Mucosa of descending colon (tissue), 3 donors: ENCODE results near the gene LTC4S. TPM values are rescaled to one million over a fixed set of nuclear protein-coding genes. Genes with fewer than 3 reads are reported as not detected.

Experiments used
- ATAC-seq: fragments of 200-7000 bp; cut with Tn5 transposase; one replicate; pipeline ENCODE4 v1.9.1; 2020; ENCODE audit warnings: mild to moderate bottlenecking, moderate library complexity
- DNase-seq, 3 donors: peaks; one replicate each; pipeline ENCODE4 v3.0.0-alpha.2; 2020
- H3K36me3 ChIP-seq: fragments of 200-600 bp; one replicate; pipeline ENCODE4 v1.8.0; 2021; ENCODE audit warnings: low read depth, mild to moderate bottlenecking
- H3K4me1 ChIP-seq: fragments of 200-600 bp; one replicate; pipeline ENCODE4 v1.8.0; 2021; ENCODE audit warnings: low read depth, mild to moderate bottlenecking
- H3K4me3 ChIP-seq: fragments of 200-600 bp; one replicate; pipeline ENCODE4 v1.8.0; 2021; ENCODE audit warnings: mild to moderate bottlenecking
- H3K9me3 ChIP-seq: fragments of 200-600 bp; one replicate; pipeline ENCODE4 v1.8.0; 2021; ENCODE audit warnings: mild to moderate bottlenecking
- intact Hi-C, 2 donors: fragments of 100-400 bp; cut with DNase I in 1 of 2; cut with micrococcal nuclease in 1 of 2; formaldehyde crosslinking; loops; one replicate each; pipeline versions ENCODE4 v1.11.0 to v1.11.1; 2022; cut with DNase I, micrococcal nuclease
- total RNA-seq, 3 donors: library from RNA; stranded (reverse); fragmentation: NEBNext Ultra II Directional in 2 of 3; extraction: Animal tissue kit (Norgen Biotek cat#: 25700) in 2 of 3; gene quantifications; one replicate each; pipeline versions ENCODE4 v1.2.1 to v1.2.4, GENCODE V29; 2021 to 2023
- TF ChIP-seq, protein P1 (sequence below): fragments of 200-600 bp; IDR thresholded peaks from one replicate; pipeline ENCODE4 v1.8.0; 2022; ENCODE audit warnings: antibody characterized with exemption, mild to moderate bottlenecking
- donor health status: DM: no; HTN: no; CAD: no; lungs with moderate emphysema.
- donor health status: DM: no; HTN: no; CAD: no.
- donor health status: DM: no; HTN: yes; CAD: no.

Gene LTC4S
- total RNA-seq, 3 donors from 2014 or later = 3.0 to 10.4 (median 7.0) TPM

DNA sequence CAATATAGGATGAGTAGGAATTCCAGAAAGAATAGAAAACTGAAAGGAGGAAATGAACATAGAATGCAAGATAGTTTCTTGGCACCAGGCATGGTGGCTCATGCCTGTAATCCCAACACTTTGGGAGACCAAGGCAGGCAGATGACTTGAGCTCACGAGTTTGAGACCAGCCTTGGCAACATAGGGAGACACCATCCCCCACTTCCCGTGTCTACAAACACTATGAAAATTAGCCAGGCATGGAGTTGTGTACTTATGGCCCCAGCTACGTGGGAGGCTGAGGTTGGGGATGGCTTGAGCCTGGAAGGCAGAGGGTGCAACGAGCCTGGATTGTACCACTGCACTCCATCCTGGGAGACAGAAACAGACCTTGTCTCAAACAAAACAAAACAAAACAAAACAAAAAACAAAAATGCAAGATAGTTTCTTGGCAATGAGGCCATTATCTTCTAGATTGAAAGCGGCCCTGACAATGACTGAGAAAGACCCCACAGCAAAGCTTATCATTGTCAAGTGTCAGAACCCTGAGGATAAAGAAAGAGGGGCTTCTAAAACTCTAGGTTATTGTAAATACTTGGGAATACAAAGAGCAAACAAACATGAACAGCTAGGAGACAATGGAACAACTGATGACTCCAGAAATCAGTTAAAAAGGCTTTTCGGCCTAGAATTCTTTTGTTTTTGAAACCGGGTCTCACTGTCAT is 36.1 kb downstream of the LTC4S start:
- intact Hi-C loops = no loop called here

DNA sequence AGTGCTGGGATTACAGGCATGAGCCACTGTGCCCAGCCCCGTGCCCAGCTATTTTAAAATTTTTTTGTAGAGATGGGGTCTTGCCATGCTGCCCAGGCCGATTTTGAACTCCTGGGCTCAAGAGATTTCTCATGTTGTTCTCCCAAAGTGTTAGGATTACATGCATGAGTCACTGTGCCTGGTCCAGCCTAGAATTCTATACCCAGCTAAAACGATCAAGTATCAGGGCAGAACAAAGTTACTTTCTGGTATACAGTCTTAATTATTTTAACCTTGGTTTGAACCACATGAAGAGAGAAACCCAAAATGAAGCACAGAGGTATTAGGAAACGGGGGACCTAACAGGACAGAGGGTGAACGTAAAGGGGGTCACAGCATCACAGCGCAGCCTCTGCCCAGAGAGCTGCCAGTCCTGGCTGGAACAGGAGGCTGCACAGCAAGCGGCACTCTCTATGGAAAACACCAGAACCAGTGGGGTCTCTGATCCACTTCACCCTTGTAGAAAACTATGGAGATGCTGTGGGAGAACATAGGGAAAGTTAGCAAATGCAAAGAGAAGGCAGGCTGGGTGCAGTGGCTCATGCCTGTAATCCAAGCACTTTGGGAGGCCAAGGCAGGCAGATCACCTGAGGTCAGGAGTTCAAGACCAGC is 37.2 kb downstream of the LTC4S start:
- Histone ChIP-seq H3K36me3 (peaks cover 17% of the 10 kb centered on the region), H3K9me3 (no peaks in the 10 kb centered on the region), H3K4me3 (no peak overlapping the region), H3K4me1 (peaks cover 20% of the 10 kb centered on the region)
- DNase-seq = no peak
- TF ChIP-seq, protein P1, sequence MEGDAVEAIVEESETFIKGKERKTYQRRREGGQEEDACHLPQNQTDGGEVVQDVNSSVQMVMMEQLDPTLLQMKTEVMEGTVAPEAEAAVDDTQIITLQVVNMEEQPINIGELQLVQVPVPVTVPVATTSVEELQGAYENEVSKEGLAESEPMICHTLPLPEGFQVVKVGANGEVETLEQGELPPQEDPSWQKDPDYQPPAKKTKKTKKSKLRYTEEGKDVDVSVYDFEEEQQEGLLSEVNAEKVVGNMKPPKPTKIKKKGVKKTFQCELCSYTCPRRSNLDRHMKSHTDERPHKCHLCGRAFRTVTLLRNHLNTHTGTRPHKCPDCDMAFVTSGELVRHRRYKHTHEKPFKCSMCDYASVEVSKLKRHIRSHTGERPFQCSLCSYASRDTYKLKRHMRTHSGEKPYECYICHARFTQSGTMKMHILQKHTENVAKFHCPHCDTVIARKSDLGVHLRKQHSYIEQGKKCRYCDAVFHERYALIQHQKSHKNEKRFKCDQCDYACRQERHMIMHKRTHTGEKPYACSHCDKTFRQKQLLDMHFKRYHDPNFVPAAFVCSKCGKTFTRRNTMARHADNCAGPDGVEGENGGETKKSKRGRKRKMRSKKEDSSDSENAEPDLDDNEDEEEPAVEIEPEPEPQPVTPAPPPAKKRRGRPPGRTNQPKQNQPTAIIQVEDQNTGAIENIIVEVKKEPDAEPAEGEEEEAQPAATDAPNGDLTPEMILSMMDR = no peak
- ATAC-seq = no peak
- intact Hi-C loops = no loop called here

More for the DNA sequence above, 36.1 kb downstream of the LTC4S start:
- H3K4me1 ChIP-seq = peaks cover 30% of the 10 kb centered on the region
- no peak overlapping the region for H3K4me3 ChIP-seq
- TF ChIP-seq, protein P1 = no peak
- ATAC-seq = no peak
- no peaks in the 10 kb centered on the region for H3K9me3 ChIP-seq
- no peak for DNase-seq
- H3K36me3 ChIP-seq = peaks cover 17% of the 10 kb centered on the region

DNA sequence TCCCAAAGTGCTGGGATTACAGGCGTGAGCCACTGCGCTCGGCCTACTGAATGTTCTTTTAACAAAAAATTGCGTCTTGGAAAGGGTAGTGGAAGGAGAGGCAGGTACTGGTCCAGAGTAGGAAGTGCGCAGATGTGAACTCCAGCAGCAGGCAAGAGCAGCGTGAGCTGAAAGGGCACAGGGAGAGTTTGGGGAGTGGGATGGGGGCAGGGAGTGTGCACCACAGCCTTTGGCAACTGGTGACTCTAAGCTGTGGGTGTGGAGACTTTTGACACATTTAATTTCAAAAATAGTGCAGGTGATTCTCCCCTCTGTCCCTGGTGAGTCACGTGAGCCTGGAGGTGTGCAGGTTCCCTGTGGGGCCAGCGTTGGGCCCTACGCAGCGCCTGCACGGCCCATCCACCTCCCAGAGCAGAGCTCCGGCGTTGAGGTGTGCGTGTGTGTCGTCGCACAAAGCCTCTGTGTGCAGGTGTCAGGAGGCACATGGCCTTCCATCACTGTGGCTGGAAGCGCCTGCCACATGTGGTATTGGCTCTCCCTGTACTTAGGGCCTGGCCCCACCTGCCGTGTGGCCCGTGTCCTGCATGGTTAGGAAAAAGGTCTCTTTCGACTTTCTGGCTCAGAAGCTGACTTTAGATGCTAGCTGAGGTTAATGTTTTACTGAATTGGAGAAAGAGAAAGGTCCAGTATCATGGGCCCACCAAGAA is 38.4 kb downstream of the LTC4S start:
- Histone ChIP-seq H3K4me3 (no peak overlapping the region), H3K9me3 (no peaks in the 10 kb centered on the region), H3K4me1 (peaks cover 7% of the 10 kb centered on the region), H3K36me3 (peaks cover 17% of the 10 kb centered on the region)
- intact Hi-C loops = no loop called here
- TF ChIP-seq, protein P1 = no peak
- ATAC-seq (no peak), DNase-seq (no peak)

DNA sequence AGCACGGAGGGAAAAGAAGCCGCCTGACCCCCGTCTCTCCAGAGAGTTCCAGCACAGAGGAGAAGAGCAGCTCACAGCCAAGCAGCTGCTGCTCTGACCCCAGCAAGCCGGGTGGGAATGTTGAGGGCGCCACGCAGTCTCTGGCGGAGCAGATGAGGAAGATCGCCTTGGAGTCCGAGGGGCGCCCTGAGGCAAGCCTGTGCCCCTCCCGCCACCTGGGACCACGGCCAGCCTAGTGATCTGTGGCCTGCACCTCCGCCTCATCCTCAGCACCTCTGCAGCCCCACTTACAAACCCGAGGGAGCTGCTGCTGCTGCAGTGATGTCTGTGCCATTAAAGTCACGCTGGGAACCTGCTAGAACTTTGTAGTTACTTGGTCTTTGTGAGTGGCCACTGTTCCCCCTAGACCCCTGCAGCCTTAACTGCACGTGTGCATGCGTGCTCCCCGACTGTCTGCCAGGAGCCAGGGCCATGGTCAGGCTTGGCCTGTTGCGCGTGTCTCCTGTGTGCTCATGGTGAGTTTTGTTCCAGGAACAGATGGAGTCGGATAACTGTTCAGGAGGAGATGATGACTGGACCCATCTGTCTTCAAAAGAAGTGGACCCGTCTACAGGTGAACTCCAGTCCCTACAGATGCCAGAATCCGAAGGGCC is 39.4 kb downstream of the LTC4S start:
- Histone ChIP-seq H3K4me1 (no peaks in the 10 kb centered on the region), H3K36me3 (peaks cover 17% of the 10 kb centered on the region), H3K4me3 (no peak overlapping the region), H3K9me3 (no peaks in the 10 kb centered on the region)
- ATAC-seq (no peak), DNase-seq (no peak)
- TF ChIP-seq, protein P1 = no peak
- intact Hi-C loops = no loop called here

DNA sequence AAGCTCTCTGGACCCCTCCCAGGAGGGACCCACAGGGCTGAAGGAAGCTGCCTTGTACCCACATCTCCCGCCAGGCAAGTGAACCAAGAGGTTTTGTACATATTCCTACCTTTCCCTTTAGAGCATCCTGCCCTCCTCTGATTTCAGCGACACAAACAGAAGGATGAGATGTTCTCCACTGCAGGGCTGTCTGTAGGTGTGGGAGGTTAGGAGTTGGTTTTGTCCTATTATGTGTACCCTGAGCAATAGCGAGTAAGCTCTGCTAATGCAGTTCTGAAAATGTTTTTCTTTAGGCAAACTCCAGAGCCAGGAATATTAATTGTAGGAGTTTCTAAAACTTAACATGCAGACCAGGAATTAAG is 39.9 kb downstream of the LTC4S start:
- Histone ChIP-seq H3K9me3 (no peaks in the 10 kb centered on the region), H3K4me3 (no peak overlapping the region), H3K4me1 (no peaks in the 10 kb centered on the region), H3K36me3 (peaks cover 17% of the 10 kb centered on the region)
- no peak for ATAC-seq
- TF ChIP-seq, protein P1 = no peak
- intact Hi-C loops = no loop called here
- no peak for DNase-seq
